CD4-positive, alpha-beta T cell treated with Interleukin-1 beta for 1 hour (primary cell): ENCODE measurements around the gene COBL.

Experiments
- DNase-seq, 2 donors: peaks; one replicate each; pipeline ENCODE4 v3.0.0-alpha.2; 2020 to 2022

COBL gene

DNA sequence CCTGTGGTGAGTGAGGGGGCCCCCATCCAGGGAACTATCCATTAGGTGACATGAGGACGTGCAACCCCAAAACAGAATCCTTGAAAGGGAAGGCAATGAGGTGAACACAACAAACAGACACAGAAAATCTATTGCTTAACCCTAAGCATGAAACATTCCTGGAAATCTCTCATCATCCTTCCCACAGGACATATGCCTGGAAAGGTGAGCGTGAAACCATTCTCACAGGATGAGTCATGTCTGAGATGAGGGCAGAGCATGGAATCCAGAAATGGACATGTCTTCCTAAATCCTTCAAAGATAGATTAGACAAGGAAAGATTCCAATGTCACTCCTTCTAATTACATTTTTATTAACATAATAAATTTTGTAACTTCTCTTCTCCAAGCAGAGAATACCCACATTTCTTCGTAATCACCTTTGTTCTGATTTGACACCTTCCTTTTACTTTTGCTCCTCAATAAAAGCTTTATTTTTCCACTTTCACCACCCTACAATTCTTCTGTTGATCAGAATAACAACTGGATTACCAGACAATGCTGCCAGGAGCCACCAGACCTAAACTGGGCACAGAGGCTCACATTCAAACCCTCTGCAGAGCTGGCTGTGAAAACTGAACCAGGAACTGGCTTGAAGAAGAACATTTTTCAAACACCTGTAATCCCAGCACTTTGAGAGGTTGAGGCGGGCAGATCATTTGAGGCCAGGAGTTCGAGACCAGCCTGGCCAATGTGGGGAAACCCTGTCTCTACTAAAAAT is 67.2 kb downstream of the COBL start:
- DNase-seq: no peak

DNA sequence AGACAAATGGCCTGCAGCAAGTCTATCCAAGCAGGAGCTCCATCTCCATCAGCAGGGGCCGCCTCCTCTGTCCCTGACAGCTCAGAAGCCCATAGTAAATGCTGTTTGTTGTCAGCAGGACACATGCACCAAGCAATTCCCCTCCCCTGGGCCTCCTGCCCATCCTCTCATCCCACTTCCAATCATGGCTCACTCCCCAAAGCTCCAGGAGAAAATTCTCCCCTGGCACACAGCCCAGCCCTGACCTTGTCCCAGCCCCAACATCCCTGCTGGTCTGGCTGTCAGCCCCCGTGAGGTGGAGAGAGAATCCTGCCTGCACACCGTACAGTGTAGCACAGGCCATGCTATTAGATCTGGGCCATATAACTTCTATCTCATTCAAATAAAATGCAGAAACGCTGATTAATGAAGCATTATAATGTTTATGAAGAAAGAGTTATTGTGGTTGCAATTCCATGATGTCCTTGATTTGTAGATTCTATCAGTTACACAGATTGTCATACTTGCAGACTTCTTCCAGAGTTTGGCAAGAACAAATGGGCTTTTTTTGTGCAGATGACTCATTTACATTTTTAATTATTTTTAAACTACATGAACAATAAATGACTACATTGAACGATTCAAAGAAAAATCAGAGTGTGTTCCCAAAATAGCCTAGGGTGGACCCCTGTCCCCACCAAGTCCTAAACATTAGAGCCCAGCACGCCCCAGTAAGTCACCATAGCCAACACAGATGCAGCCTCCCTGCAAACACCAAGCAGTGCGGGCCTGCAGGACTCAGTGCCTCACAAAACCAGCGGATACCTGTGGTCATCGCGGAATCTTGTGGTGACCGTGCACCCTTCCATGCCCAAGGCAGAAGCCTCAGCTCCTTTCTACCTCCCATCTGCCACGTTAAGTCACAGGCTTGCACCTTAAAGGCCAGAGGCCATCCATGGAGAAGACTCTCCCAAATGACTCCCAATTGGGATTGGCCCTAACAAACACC is 70.1 kb downstream of the COBL start:
- no peak for DNase-seq

DNA sequence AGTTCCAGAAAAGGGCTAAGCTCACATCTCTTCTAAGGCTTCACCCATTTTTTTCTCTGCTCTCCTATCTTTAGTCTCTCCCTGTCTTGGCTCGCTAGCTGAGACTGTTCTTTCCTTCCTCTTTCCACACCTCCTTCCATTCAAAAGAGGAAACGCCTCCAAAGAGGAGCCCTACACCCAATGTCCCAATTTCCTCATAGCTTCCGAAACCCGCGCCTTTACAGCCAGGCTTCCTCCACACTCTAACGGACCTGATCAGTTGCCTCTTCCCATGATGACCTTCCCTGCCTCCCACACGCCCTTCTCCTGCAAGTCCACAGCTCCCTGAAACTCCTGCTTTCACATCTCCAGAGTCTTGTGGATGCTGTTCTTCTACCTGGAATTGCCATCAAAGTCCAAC is 71.7 kb downstream of the COBL start:
- no peak for DNase-seq

- no peak for DNase-seq
These were observed 72.6 kb downstream of the COBL start for GRCh38 chr7:51244053-51244452.

DNA sequence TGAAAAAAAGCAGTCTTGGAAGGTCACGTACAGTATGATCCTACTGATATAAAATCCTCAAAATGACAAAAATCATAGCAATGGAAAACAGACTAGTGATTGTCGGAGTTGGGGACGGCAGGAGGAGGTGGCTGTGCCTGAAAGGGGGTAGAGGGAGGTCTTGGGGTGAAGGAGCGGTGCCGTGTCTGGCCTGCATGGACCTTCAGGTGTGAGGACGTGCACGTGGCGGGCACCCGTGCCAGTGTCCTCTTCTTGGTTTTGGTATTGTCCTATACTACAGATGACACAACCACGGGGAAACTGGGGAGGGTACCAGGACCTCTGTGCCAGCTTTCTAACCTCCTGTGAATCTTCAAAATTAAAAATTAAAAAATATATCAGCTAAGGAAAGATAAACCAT is 73.0 kb downstream of the COBL start:
- no peak for DNase-seq

DNA sequence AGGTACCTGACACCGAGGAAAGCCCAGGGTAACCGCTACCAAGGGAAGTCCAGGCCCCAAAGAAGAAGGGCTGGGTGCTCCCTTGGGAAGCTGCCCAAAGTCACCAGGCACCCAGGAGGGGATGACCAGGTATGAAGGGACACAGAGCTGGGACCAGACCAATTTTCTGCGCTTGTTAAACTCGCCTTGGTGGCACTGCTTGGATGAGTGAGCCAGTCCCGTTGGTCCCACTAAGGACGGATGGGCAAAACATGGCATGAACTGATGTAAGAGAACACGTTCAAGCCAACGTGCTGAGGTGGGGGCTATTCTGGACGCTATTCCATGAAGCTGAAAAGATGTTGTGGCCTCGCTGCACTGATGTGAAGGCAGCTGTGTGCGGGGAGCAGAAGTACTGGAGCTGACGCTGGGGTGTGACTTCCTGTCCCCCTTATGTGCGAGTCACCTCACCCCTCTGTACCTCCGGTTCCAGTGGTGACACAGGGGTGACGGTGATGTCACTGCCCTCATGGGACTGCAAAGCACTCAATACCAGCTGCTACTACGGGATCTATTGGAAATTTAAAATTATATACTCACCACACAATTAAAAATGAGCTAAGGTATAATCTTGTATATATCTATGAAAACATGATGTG is 73.6 kb downstream of the COBL start:
- DNase-seq: no peak

DNA sequence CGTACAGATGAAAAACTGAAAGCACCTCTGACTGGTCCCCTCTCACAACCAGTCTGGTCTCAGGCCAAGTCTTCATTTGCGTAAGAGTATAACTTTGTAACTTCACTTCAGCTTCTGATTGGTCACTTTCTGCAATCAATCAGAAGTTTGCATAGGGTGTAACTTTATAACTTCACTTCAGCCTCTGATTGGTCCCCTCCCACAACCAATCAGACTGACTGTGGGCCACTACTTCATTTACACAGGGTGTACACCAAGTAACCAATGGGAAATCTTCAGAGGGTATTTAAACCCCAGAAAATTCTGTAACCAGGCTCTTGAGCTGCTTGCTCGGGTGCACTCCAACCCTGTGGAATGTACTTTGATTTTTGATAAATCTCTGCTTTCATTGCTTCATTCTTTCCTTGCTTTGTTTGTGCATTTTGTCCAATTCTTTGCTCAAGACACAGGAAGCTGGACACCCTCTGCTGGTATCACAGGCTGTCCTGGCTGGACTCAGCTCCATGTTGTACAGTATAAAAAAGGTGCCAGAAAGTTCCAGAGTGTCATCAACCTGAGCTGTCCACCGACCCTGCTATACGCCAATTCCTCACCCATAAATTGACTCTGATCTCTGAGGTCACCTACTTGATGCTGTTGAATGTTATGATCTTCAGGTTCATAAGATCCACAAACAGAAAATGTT is 74.5 kb downstream of the COBL start:
- DNase-seq: no peak

DNA sequence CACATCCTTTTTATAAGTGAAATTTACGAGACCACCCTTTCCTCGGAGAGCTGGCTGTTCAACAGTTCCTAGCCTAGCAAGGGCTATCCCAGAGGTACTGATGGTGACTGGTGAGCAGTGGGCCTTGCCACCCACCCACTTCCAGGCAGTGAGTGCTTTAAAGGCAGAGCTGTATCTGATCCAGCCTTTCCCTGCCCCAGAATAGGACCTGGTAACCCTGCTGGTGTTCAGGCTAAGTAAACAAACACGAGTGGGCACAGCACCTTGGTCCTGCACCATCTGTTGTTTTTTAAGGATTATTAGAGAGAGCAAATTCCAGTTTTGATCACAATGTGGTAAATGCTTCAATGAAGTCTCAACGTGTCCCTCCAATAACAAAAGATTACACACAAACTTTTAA is 75.7 kb downstream of the COBL start:
- no peak for DNase-seq

- DNase-seq: no peak
These were observed 76.9 kb downstream of the COBL start for GRCh38 chr7:51239691-51240090.

- DNase-seq: no peak
These were observed 77.6 kb downstream of the COBL start for GRCh38 chr7:51238981-51239495.

DNA sequence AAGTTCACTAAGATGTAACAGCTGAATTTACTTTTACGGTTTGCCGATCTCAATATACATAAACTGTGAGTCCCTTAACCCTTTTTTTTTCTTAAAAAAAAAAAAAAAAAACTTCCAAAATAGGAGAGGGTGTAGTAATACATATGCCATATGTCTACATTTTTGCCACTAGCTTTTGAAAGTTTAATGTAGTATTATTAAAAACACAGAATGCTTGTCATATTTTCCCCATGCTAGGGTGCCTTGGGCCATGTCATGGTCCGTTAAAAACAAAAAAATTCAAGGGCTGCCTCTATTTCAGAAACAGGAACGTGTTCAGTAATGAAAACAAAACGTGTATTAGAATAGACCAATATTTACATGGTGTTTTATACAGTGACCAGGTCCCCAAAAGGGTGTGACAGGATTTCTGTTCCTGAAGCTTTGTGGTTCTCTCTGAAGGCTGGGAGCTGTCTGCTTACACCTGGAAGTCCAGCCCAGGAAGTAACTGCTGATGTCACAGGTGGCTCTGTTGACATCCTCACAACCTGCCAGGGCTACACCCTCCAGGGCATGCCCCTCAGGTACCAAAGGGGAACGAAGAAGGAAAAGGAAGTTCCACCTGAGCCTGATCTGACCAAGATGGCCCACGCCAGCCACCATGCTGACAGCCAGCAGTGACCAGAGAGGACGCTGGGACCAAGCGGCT is 79.0 kb downstream of the COBL start:
- DNase-seq: no peak

DNA sequence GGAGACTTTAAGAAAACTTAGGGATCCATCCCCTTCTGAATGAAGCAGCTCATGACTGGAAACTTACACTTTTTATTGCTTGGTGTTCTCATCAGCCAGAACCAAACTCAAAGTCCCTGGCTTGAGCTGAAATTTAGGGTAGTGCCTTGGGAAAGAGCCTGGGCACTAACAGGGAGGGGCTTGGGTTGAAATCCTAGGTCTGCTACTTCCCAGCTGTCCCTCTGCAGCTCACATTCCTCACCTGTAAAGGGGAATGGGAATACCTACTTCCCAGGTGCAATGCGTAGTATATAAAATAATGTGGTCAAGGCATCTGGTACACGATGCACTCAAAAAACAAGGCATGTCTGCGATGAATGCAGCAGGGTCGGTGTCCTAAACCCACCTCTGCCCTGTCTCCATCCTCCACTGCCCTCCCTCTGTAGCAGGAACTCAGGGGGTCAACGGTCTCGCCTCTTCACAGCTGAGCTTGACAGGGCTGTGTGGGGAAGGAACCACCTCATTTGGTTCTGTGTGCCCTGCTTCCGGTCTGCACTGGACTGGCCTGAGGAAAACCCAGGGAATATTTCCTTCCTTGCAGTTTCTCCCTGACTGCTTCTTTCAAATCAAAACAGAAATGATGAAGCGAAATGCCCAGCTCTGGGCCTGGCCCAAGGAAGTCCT is 80.0 kb downstream of the COBL start:
- no peak for DNase-seq

GRCh38 chr7:51235593-51236313 is 80.9 kb downstream of the COBL start:
- DNase-seq: no peak

GRCh38 chr7:51234609-51235308 is 81.8 kb downstream of the COBL start:
- no peak for DNase-seq

GRCh38 chr7:51234139-51234538 is 82.5 kb downstream of the COBL start:
- DNase-seq: no peak

GRCh38 chr7:51233374-51233773 is 83.2 kb downstream of the COBL start:
- no peak for DNase-seq

DNA sequence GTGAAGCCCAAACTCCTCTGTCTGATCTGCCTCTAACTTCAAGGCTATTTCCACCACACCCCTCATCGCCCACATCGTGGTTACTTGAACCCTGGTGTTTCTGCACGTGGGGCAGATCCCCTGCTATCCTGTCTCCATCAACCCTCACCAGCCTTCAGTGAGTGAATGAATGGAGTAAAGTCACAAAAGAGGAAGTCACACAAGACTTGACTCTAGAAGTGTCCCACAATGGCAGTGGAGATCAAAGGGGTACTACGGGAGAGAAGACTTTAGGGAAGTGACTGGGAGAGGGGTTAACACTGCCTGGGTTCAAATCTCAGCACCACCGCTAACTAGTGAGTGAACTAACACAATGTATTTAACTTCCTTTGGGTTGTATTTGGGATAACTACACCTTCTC is 85.9 kb downstream of the COBL start:
- DNase-seq: no peak

- no peak for DNase-seq
These were observed 86.3 kb downstream of the COBL start for GRCh38 chr7:51230324-51230625.

- DNase-seq: no peak
These were observed 86.8 kb downstream of the COBL start for GRCh38 chr7:51229620-51230323.

GRCh38 chr7:51229106-51229537 is 87.5 kb downstream of the COBL start:
- no peak for DNase-seq
